Heart right ventricle (tissue), 16 donors: ENCODE data around the gene CTDP1. TPM values are rescaled to one million over a fixed set of nuclear protein-coding genes. Genes with fewer than 3 reads are reported as not detected.

ENCODE experiments used
- ATAC-seq, 8 donors: fragments of 200-7000 bp; cut with Tn5 transposase; one replicate each; pipeline ENCODE4 v1.9.1; 2020; ENCODE audit warnings: mild to moderate bottlenecking in 8 of 8, moderate library complexity in 8 of 8, moderate number of reproducible peaks in 1 of 8
- DNase-seq, 2 donors: peaks; one replicate each; pipeline ENCODE4 v3.0.0-alpha.2; 2020
- H3K27ac ChIP-seq, 10 donors: fragments of 200-600 bp; sonication (generic) in 2 of 10; one replicate each; pipeline versions ENCODE4 v1.5.0 to v1.8.0; 2020 to 2022; ENCODE audit warnings: mild to moderate bottlenecking in 3 of 10
- H3K27me3 ChIP-seq, 7 donors: fragments of 200-600 bp; one replicate each; pipeline ENCODE4 v1.8.0; 2021 to 2022; ENCODE audit warnings: mild to moderate bottlenecking in 2 of 7
- H3K36me3 ChIP-seq, 9 donors: fragments of 200-600 bp; sonication (generic) in 1 of 9; one replicate each; pipeline versions ENCODE4 v1.5.0 to v1.8.0; 2020 to 2022; ENCODE audit warnings: mild to moderate bottlenecking in 2 of 9
- H3K4me1 ChIP-seq, 9 donors: fragments of 200-600 bp; sonication (generic) in 1 of 9; one replicate each; pipeline versions ENCODE4 v1.5.0 to v1.8.0; 2020 to 2022; ENCODE audit warnings: mild to moderate bottlenecking in 4 of 9
- H3K4me3 ChIP-seq, 10 donors: fragments of 200-600 bp; sonication (generic) in 2 of 10; one replicate each; pipeline versions ENCODE4 v1.5.0 to v1.8.0; 2020 to 2022; ENCODE audit warnings: mild to moderate bottlenecking in 7 of 10, moderate library complexity in 2 of 10
- H3K9me3 ChIP-seq, 11 donors: fragments of 200-600 bp in 10 of 11; sonication (generic) in 2 of 11; one replicate each; pipeline versions ENCODE4 v1.5.0 to v1.8.0; 2013 to 2022; ENCODE audit warnings: mild to moderate bottlenecking in 2 of 11, control low read depth in 1 of 11, moderate library complexity in 1 of 11
- CTCF ChIP-seq, 9 donors: fragments of 200-600 bp; sonication (generic) in 2 of 9; IDR thresholded peaks; one replicate each; pipeline versions ENCODE4 v1.5.0 to v1.8.0; 2021 to 2022; ENCODE audit warnings: antibody characterized with exemption in 9 of 9, mild to moderate bottlenecking in 5 of 9, moderate library complexity in 1 of 9
- WGBS, 2 donors: extraction: QIAGEN DNeasy Blood & Tissue Kit; methylation state at CpG; one replicate each; pipeline ENCODE4 v1.1.7; 2013; ENCODE audit warnings: inconsistent platforms in 1 of 2; 5-methylcytosine and 5-hydroxymethylcytosine counted together
- intact Hi-C, 10 donors: fragments of 100-400 bp; cut with DNase I; formaldehyde crosslinking; loops; one replicate each; pipeline versions ENCODE4 v1.11.1 to v1.14.2; 2022
- polyA plus RNA-seq, 2 donors: library from polyadenylated mRNA; stranded (reverse); fragments of 200-250 nt; gene quantifications; one replicate each; pipeline ENCODE4 v1.2.3, GENCODE V29; 2013
- total RNA-seq, 10 donors: library from RNA; stranded (reverse); fragmentation: NEBNext Ultra II Directional in 3 of 10; extraction: Animal tissue kit (Norgen Biotek cat#: 25700) in 3 of 10; gene quantifications; one replicate each; pipeline versions ENCODE4 v1.2.1 to v1.2.4, GENCODE V29; 2021 to 2023
- donor health status: Arrhythmogenic right ventricular cardiomyopathy.
- donor health status: ischemic (EF 13 %, LVEDD 7.1; RV severe dilation, severe dysfunction).
- donor health status: healthy with polysubstance abuse.
- donor health status: DM: no; HTN: yes; CAD: no.
- donor health status: DM: no; HTN: no; CAD: no.
- donor health status: ischemic (EF 25% LVEDD 6.9; RV normal size, moderate dysfunction).
- donor health status: ischemic (EF 25% LVEDD 5.7; RV mildly dilated, moderate dysfunction).
- donor health status: healthy.
- donor health status: DM: yes; HTN: yes; CAD: no.
- donor health status: Ischemic cardiomyopathy.
- donor health status: ischemic (EF 35%, LVEDD 5.7; RV mildly dilated, moderate dysfunction).
- donor health status: nonischemic (EF 11% LVEDD 7.7; RV severe dilation, severe dysfunction).
- donor health status: DM: yes; HTN: yes; CAD: no.
- donor health status: PGD.
- donor health status: ischemic (EF 29% LVEDD 5.4; RV normal size, mild dysfunction).
- donor health status: nonischemic (EF 23%, LVEDD 6.1; RV moderate dilation, normal function).

The CTDP1 gene
- total and polyA plus RNA-seq, 12 donors: 6.8 to 12.5 (median 9.3) TPM

GRCh38 chr18:79677840-79678239 lies 1.8 kb upstream of the CTDP1 start:
- DNase-seq (no peak), ATAC-seq (no peak)
- peak overlapping the region in 7 of 10 donors; percentile 91 to 100 (median 96) for H3K27ac ChIP-seq
- no peaks in the 10 kb centered on the region for H3K27me3 ChIP-seq
- H3K4me3 ChIP-seq: peak overlapping the region in 4 of 10 donors; percentile 66 to 84 (median 80)
- WGBS, 2 donors: 87 to 90% methylated on average over 9 of the region's 9 CpGs
- intact Hi-C loops: loop anchor here in 2 of 10 donors (5.0 to 10.0 kb wide), 2 partner anchors 354 to 437 kb away; partner anchors contain the start of gene RBFA (in 2 of the 2)
- peaks cover 9 to 43% (median 31%) of the 10 kb centered on the region in 9 donors for H3K4me1 ChIP-seq
- H3K36me3 ChIP-seq: peaks cover 0 to 29% (median 0%) of the 10 kb centered on the region in 9 donors
- TF ChIP-seq CTCF (IDR thresholded peaks at IDR 0.05): no peak
- no peaks in the 10 kb centered on the region for H3K9me3 ChIP-seq

- H3K4me1 ChIP-seq: peaks cover 9 to 53% (median 31%) of the 10 kb centered on the region in 9 donors
- peak overlapping the region; percentile 66 to 97 (median 82) for H3K4me3 ChIP-seq
- no peak for TF ChIP-seq CTCF (IDR thresholded peaks at IDR 0.05)
- ATAC-seq (peak; percentile 98 to 99 (median 99)), DNase-seq (peak; percentile 98 to 99)
- H3K27me3 ChIP-seq: no peaks in the 10 kb centered on the region
- H3K36me3 ChIP-seq: peaks cover 0 to 29% (median 0%) of the 10 kb centered on the region in 9 donors
- intact Hi-C loops: loop anchor here in 2 of 10 donors (5.0 to 10.0 kb wide), 2 partner anchors 353 to 436 kb away; partner anchors contain the start of gene RBFA (in 2 of the 2)
- H3K9me3 ChIP-seq: no peaks in the 10 kb centered on the region
- peak overlapping the region; percentile 88 to 100 (median 97) for H3K27ac ChIP-seq
- 1% methylated on average over 77 of the region's 77 CpGs for WGBS, 2 donors
Observed at GRCh38 chr18:79678665-79679551, 695 bp upstream of the CTDP1 start.

- no peak for ATAC-seq
- Histone ChIP-seq H3K27ac (peak overlapping the region in 9 of 10 donors; percentile 91 to 100 (median 98)), H3K4me3 (peak overlapping the region; percentile 66 to 97 (median 82)), H3K36me3 (peaks cover 0 to 32% (median 0%) of the 10 kb centered on the region in 9 donors), H3K9me3 (no peaks in the 10 kb centered on the region), H3K4me1 (peaks cover 9 to 65% (median 31%) of the 10 kb centered on the region in 9 donors), H3K27me3 (no peaks in the 10 kb centered on the region)
- TF ChIP-seq CTCF (IDR thresholded peaks at IDR 0.05): peak in 1 of 9 donors; percentile 7
- intact Hi-C loops: loop anchor here in 1 of 10 donors (10.0 kb wide), 1 partner anchor 425 kb away; the partner anchor contains the start of gene ADNP2
- WGBS, 2 donors: 6% methylated on average over 48 to 54 of the region's 54 CpGs
- DNase-seq: peak; percentile 25 to 27
Observed at GRCh38 chr18:79680100-79680879, 687 bp downstream of the CTDP1 start.
